ENCODE data around the gene C1QTNF4.

DNA sequence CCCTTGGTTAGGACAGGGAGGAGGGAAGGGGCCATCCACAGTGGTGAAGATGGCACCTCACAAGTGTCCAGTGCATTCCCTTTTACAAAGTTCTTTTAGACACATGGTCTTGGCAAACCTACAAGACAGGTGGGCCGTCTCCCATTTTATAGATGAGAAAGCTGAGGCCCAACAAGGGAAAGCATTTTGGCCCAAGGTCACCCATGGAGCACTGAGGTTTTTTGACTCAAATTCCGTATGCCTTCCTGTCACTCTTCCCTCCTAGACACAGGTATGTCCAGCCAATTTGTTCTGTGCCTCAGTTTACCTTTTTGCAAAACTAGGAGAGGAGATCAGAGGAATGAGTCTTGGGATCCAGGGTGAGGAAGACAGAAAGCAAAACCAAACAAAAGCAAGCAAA, 1.2 kb downstream of the C1QTNF4 start:
- TF ChIP-seq, protein P1, sequence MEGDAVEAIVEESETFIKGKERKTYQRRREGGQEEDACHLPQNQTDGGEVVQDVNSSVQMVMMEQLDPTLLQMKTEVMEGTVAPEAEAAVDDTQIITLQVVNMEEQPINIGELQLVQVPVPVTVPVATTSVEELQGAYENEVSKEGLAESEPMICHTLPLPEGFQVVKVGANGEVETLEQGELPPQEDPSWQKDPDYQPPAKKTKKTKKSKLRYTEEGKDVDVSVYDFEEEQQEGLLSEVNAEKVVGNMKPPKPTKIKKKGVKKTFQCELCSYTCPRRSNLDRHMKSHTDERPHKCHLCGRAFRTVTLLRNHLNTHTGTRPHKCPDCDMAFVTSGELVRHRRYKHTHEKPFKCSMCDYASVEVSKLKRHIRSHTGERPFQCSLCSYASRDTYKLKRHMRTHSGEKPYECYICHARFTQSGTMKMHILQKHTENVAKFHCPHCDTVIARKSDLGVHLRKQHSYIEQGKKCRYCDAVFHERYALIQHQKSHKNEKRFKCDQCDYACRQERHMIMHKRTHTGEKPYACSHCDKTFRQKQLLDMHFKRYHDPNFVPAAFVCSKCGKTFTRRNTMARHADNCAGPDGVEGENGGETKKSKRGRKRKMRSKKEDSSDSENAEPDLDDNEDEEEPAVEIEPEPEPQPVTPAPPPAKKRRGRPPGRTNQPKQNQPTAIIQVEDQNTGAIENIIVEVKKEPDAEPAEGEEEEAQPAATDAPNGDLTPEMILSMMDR (IDR thresholded peaks at IDR 0.05 in 8 of 11, conservative IDR thresholded peaks at IDR 0.05 in 3 of 11) = no peak
- no peak for TF ChIP-seq POLR2A (IDR thresholded peaks at IDR 0.05)
